C4-2B (cell line): Measurements from ENCODE around the gene NMNAT2.

ENCODE experiments used
- H3K27ac ChIP-seq: fragments of 450-650 bp; 2 replicates; pipeline ENCODE4 v1.5.1; 2017
- ZFX ChIP-seq: fragments of 450-650 bp; IDR thresholded peaks from 2 replicates; pipeline ENCODE4 v1.6.1; 2017
- TF ChIP-seq, protein P1 (sequence below): fragments of 450-650 bp; conservative IDR thresholded peaks from 2 replicates; pipeline ENCODE4 v1.5.1; 2017; ENCODE audit warnings: mild to moderate bottlenecking

NMNAT2 gene

GRCh38 chr1:183219616-183220009 is 198.6 kb downstream of the NMNAT2 start:
- TF ChIP-seq ZFX: no peak
- TF ChIP-seq, protein P1, sequence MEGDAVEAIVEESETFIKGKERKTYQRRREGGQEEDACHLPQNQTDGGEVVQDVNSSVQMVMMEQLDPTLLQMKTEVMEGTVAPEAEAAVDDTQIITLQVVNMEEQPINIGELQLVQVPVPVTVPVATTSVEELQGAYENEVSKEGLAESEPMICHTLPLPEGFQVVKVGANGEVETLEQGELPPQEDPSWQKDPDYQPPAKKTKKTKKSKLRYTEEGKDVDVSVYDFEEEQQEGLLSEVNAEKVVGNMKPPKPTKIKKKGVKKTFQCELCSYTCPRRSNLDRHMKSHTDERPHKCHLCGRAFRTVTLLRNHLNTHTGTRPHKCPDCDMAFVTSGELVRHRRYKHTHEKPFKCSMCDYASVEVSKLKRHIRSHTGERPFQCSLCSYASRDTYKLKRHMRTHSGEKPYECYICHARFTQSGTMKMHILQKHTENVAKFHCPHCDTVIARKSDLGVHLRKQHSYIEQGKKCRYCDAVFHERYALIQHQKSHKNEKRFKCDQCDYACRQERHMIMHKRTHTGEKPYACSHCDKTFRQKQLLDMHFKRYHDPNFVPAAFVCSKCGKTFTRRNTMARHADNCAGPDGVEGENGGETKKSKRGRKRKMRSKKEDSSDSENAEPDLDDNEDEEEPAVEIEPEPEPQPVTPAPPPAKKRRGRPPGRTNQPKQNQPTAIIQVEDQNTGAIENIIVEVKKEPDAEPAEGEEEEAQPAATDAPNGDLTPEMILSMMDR: no peak
- H3K27ac ChIP-seq: no peak overlapping the region

DNA sequence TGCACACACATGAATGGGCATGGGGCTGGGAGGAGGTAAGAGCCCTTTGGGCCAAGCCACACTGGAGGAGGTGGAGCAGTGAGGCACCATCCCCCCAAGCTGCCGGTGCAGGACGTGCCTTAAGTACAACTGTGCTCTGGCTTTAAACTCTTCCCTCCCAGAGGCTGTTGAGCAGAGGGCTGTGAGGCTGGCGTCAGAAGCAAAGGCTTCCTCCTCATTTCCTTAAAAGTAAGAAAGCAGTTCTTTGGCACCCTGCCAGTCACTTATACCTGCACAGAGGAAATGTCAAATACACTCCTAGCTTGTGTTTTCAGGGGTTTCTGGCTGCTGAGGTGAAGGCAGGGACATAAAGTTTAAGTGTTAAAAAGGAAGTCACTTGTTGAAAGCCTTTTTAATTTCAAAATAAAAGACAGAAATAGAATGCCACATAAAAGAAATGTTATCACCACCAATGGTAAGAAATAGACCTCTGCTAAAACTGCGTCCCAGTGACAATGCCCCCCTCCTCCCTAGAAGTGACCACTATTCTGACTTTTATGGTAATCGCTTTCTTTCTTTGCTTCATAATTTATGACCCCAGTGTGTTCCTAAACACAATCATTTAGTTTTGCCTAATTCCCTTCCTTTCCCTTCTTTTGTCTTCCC is 199.1 kb downstream of the NMNAT2 start:
- peak overlapping the region; percentile 3; the same call in 1 of the 2 replicates for H3K27ac ChIP-seq
- TF ChIP-seq ZFX: no peak
- TF ChIP-seq, protein P1: no peak

GRCh38 chr1:183218027-183218618 is 200.1 kb downstream of the NMNAT2 start:
- TF ChIP-seq, protein P1: no peak
- no peak for TF ChIP-seq ZFX

GRCh38 chr1:183215936-183216335 is 202.2 kb downstream of the NMNAT2 start:
- TF ChIP-seq, protein P1: no peak
- TF ChIP-seq ZFX: no peak

More at GRCh38 chr1:183218027-183218618, 200.1 kb downstream of the NMNAT2 start:
- H3K27ac ChIP-seq: peak overlapping the region; percentile 3; the same call in 1 of the 2 replicates

DNA sequence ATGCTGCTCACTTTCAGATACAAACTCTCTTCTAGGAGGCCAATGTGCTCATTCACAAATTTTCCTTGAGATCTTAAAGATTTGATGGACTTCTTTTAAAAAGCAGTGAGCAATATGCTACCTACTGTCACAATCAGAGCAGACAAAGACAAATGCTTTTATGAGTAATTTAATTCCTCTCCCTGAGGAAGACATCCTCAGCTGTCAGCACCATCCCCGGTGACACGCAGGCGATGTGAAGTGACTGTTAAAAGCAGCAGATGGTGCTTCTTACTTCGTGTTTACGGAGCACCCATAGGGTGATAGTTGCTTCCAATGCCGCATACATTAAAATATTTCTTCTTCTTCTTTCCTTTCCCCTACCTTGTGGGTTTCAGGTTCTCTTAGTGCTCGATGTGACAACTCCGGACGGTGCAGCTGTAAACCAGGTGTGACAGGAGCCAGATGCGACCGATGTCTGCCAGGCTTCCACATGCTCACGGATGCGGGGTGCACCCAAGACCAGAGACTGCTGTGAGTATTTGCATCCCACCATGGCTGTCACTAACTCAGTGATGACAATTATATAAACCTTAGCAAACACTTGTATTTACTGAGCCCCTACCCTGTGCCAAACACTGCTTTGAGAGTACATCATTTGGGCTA is 203.0 kb downstream of the NMNAT2 start:
- H3K27ac ChIP-seq: no peak overlapping the region
- TF ChIP-seq, protein P1: no peak
- no peak for TF ChIP-seq ZFX

More at GRCh38 chr1:183215936-183216335, 202.2 kb downstream of the NMNAT2 start:
- H3K27ac ChIP-seq: no peak overlapping the region

- no peak overlapping the region for H3K27ac ChIP-seq
- TF ChIP-seq, protein P1: no peak
- TF ChIP-seq ZFX: no peak
Observed at GRCh38 chr1:183214021-183214970, 203.9 kb downstream of the NMNAT2 start.
